GM23338 (cell line): Measurements from ENCODE around the gene TUBA4B. TPM values are rescaled to one million over a fixed set of nuclear protein-coding genes. Genes with fewer than 3 reads are reported as not detected.

Source experiments
- ATAC-seq: fragments of 200-7000 bp; cut with Tn5 transposase; 3 replicates; pipeline ENCODE4 v1.9.1; 2020
- DNase-seq: peaks from one replicate; pipeline ENCODE4 v3.0.0-alpha.2; 2015; ENCODE audit warnings: low spot score
- H2AFZ ChIP-seq: fragments of 200-600 bp; sonication (generic); 2 replicates; pipeline ENCODE4 v1.8.0; 2016; ENCODE audit warnings: antibody characterized with exemption, mild to moderate bottlenecking, moderate library complexity
- H3F3A ChIP-seq: fragments of 200-600 bp; sonication (generic); replicated peaks from 2 replicates; pipeline ENCODE4 v1.8.0; 2017; ENCODE audit warnings: antibody characterized with exemption, mixed run types, low read depth
- H3K27ac ChIP-seq: fragments of 200-600 bp; sonication (generic); 2 replicates; pipeline ENCODE4 v1.6.1; 2016; ENCODE audit warnings: low read depth
- H3K27me3 ChIP-seq: fragments of 200-600 bp; sonication (generic); 2 replicates; pipeline ENCODE4 v1.8.0; 2016; ENCODE audit warnings: mild to moderate bottlenecking, mixed run types, moderate library complexity; ENCODE audit not compliant: insufficient read depth
- H3K36me3 ChIP-seq: fragments of 200-600 bp; sonication (generic); 2 replicates; pipeline ENCODE4 v1.8.0; 2016; ENCODE audit warnings: mild to moderate bottlenecking; ENCODE audit not compliant: insufficient read depth
- H3K4me1 ChIP-seq: fragments of 200-600 bp; sonication (generic); 2 replicates; pipeline ENCODE4 v1.8.0; 2016; ENCODE audit warnings: mild to moderate bottlenecking, moderate library complexity; ENCODE audit not compliant: insufficient read depth
- H3K4me2 ChIP-seq: fragments of 200-600 bp; sonication (generic); 2 replicates; pipeline ENCODE4 v1.7.1; 2017; ENCODE audit warnings: mixed run types
- H3K4me3 ChIP-seq: fragments of 200-600 bp; sonication (generic); 2 replicates; pipeline ENCODE4 v1.6.1; 2016; ENCODE audit warnings: mixed run types
- H3K79me2 ChIP-seq: fragments of 200-600 bp; sonication (generic); replicated peaks from 2 replicates; pipeline ENCODE4 v1.8.0; 2017; ENCODE audit warnings: mild to moderate bottlenecking; ENCODE audit not compliant: insufficient read depth
- H3K9me2 ChIP-seq: fragments of 200-600 bp; sonication (generic); 2 replicates; pipeline ENCODE4 v1.8.0; 2017; ENCODE audit not compliant: insufficient read depth
- H4K20me1 ChIP-seq: fragments of 200-600 bp; sonication (generic); replicated peaks from 2 replicates; pipeline ENCODE4 v1.8.0; 2017; ENCODE audit warnings: mild to moderate bottlenecking; ENCODE audit not compliant: insufficient read depth
- H3K27ac Mint-ChIP-seq: 2 replicates; pipeline ENCODE4 v1.8.0; 2020; ENCODE audit warnings: inconsistent platforms, mild to moderate bottlenecking, moderate library complexity, mixed read lengths
- H3K27me3 Mint-ChIP-seq: 3 replicates; pipeline ENCODE4 v1.8.0; 2022; ENCODE audit warnings: low read depth, mild to moderate bottlenecking, moderate library complexity, mixed read lengths, inconsistent platforms; ENCODE audit not compliant: insufficient read depth, poor library complexity
- H3K36me3 Mint-ChIP-seq: 3 replicates; pipeline ENCODE4 v1.8.0; 2021; ENCODE audit warnings: low read depth, mild to moderate bottlenecking, inconsistent platforms, moderate library complexity, mixed read lengths
- H3K4me1 Mint-ChIP-seq: 3 replicates; pipeline ENCODE4 v1.8.0; 2020; ENCODE audit warnings: mild to moderate bottlenecking, inconsistent platforms, mixed read lengths
- H3K4me3 Mint-ChIP-seq: 3 replicates; pipeline ENCODE4 v1.8.0; 2021; ENCODE audit warnings: moderate library complexity, mild to moderate bottlenecking, inconsistent platforms, mixed read lengths
- H3K9me3 Mint-ChIP-seq: 3 replicates; pipeline ENCODE4 v1.8.0; 2020; ENCODE audit warnings: moderate library complexity, mild to moderate bottlenecking, inconsistent platforms, mixed read lengths
- EZH2 ChIP-seq: fragments of 200-600 bp; sonication (generic); IDR thresholded peaks from one replicate; pipeline ENCODE4 v1.8.0; 2017; ENCODE audit warnings: antibody characterized with exemption, mild to moderate bottlenecking, low read depth; ENCODE audit not compliant: unreplicated experiment
- EZH2phosphoT487 ChIP-seq: fragments of 200-600 bp; sonication (generic); IDR thresholded peaks from one replicate; pipeline ENCODE4 v1.8.1; 2018; ENCODE audit warnings: antibody characterized with exemption; ENCODE audit not compliant: unreplicated experiment
- JUNB ChIP-seq: IDR thresholded peaks from one replicate; pipeline ENCODE4 v1.6.1; 2016; ENCODE audit warnings: antibody characterized with exemption; ENCODE audit not compliant: unreplicated experiment
- NANOG ChIP-seq: IDR thresholded peaks from 2 replicates; pipeline ENCODE4 v1.6.1; 2016; ENCODE audit warnings: antibody characterized with exemption, borderline replicate concordance
- POLR2AphosphoS5 ChIP-seq: IDR thresholded peaks from 2 replicates; pipeline ENCODE4 v1.6.1; 2016; ENCODE audit warnings: antibody characterized with exemption, low read depth
- STAT1 ChIP-seq: IDR thresholded peaks from one replicate; pipeline ENCODE4 v1.6.1; 2016; ENCODE audit warnings: antibody characterized with exemption; ENCODE audit not compliant: unreplicated experiment
- ZNF114 ChIP-seq: fragments of 250-450 bp; sonication (Bioruptor Pico); IDR thresholded peaks from 2 replicates; pipeline ENCODE4 v1.5.0; 2020; ENCODE audit warnings: mild to moderate bottlenecking, moderate library complexity
- ZNF331 ChIP-seq: fragments of 250-450 bp; sonication (Bioruptor Pico); IDR thresholded peaks from 2 replicates; pipeline ENCODE4 v1.5.0; 2020; ENCODE audit warnings: low read depth, mild to moderate bottlenecking, moderate library complexity
- ZNF462 ChIP-seq: fragments of 250-450 bp; sonication (Bioruptor Pico); IDR thresholded peaks from 2 replicates; pipeline ENCODE4 v1.5.0; 2020; ENCODE audit warnings: mild to moderate bottlenecking, moderate library complexity
- polyA plus RNA-seq: library from polyadenylated mRNA; unstranded; fragments of >200 nt; fragmentation: Nextera tagmentation; extraction: Ambion mirVana; gene quantifications from 2 replicates; pipeline ENCODE4 v1.2.1, GENCODE V29; 2016
- total RNA-seq: library from RNA; depleted of rRNA; stranded (reverse); fragments of >200 nt; shearing (Covaris generic); gene quantifications from 2 replicates; pipeline ENCODE4 v1.2.3, GENCODE V29; 2014

TUBA4B gene
- total and polyA plus RNA-seq, 2 experiments from 2014 or later = 0.14 TPM; not detected in 1

GRCh38 chr2:219266886-219267285 is 13.8 kb downstream of the TUBA4B start:
- H3K36me3 Mint-ChIP-seq = no peaks in the 10 kb centered on the region

More at GRCh38 chr2:219266886-219267285, 13.8 kb downstream of the TUBA4B start:
- no peak overlapping the region for H3K4me2 ChIP-seq
- H3K9me2 ChIP-seq = no peaks in the 10 kb centered on the region
- Mint-ChIP-seq H3K4me3 (no peak overlapping the region), H3K27ac (no peak overlapping the region), H3K9me3 (no peaks in the 10 kb centered on the region), H3K27me3 (peaks cover 19% of the 10 kb centered on the region), H3K4me1 (no peaks in the 10 kb centered on the region)
- H3K4me1 ChIP-seq = no peaks in the 10 kb centered on the region
- no peaks in the 10 kb centered on the region for H3K79me2 ChIP-seq
- no peaks in the 10 kb centered on the region for H3F3A ChIP-seq
- DNase-seq = no peak
- H3K27me3 ChIP-seq = no peaks in the 10 kb centered on the region
- TF ChIP-seq EZH2phosphoT487 = no peak
- no peak for TF ChIP-seq STAT1
- TF ChIP-seq ZNF462 (CRISPR knock-in tag) = no peak
- TF ChIP-seq EZH2 = no peak
- no peak for TF ChIP-seq NANOG
- TF ChIP-seq JUNB = no peak
- TF ChIP-seq ZNF331 (CRISPR knock-in tag) = no peak
- no peak for TF ChIP-seq ZNF114 (CRISPR knock-in tag)
- no peak for TF ChIP-seq POLR2AphosphoS5
- H3K4me3 ChIP-seq = no peak overlapping the region
- no peak overlapping the region for H2AFZ ChIP-seq
- no peaks in the 10 kb centered on the region for H4K20me1 ChIP-seq
- no peaks in the 10 kb centered on the region for H3K36me3 ChIP-seq
- ATAC-seq = no peak
- no peak overlapping the region for H3K27ac ChIP-seq
